COR-L47 (cell line): ENCODE measurements around the gene NDUFAF2.
A peak's percentile ranks its signal among the peaks of the same experiment; 100 is the strongest.
"Not testable (repeated sequence)": the region's sequence is repeated elsewhere in the genome, so short reads cannot be mapped to it uniquely, and the experiment has no call there.

Experiments
- DNase-seq: peaks from one replicate; lab custom pipeline; 2025; lab: John Stamatoyannopoulos, UW

Gene NDUFAF2, protein sequence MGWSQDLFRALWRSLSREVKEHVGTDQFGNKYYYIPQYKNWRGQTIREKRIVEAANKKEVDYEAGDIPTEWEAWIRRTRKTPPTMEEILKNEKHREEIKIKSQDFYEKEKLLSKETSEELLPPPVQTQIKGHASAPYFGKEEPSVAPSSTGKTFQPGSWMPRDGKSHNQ

DNA sequence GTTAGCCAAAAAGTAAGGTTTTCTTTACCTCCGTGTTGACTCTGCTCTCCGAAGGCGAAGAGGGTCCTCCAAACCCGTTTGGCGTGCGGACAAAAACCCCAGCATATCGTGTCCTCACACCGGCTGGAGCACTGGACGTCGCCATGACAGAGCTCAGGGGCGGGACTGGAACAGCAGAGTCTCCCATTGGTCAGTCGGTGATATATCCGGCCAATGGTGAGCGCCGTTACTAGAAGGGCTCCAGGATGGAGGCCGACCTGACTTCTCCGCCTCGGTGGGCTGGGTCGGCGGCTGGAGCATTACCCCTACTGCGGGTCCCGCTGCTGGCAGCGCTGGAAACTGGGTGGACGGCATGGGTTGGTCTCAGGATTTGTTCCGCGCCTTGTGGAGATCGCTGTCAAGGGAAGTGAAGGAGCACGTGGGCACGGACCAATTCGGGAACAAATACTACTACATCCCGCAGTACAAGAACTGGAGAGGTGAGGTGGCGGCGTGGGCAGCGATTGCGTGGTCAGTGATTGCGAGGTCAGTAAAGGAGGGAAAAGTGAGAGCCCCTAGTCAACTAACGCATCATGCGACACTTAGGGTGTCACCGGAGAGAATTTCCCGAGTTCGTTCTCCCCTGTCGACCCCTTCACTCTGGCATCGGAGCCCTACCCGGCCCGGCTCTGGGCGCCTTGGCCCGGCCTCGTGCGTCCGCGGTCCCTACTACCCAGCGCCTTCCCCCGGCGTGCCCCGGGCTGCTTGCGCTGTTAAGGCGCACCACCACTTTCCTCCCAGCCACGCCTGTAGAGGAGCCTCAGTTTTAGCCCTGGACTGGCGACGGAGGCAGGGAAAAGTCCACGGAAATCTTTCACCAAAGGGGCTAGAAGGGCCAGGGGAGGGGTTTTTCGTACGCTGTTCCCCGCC, at the start of gene NDUFAF2, which contains the start of gene ERCC8:
NDUFAF2 (plus strand) TSS at position 302 of the 909 bp plus-strand sequence; CDS start at position 353, 51 bp downstream.
ERCC8 (minus strand) TSS at position 167 of the 909 bp plus-strand sequence; CDS start at position 105, 62 bp downstream.
- peak; percentile 87 for DNase-seq

DNA sequence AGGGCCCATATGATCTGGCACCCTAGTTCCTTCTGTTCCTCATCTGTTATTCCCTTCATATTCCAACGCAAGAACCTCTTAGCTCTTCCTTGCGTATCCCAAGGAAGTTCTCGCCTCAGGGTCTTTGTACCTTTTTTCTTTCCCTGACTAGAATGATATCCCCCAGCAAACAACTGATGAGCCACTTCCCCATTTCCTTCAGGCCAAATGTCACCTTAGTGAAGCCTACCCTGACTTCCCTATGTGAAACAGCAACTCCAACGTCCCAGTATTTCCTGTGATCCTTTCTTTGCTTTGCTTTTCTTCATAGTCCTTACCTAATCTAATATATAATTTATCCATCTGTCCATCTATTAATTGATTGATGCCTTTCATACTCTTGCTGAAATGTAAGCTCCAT, 48.0 kb upstream of the NDUFAF2 start:
- no peak for DNase-seq

DNA sequence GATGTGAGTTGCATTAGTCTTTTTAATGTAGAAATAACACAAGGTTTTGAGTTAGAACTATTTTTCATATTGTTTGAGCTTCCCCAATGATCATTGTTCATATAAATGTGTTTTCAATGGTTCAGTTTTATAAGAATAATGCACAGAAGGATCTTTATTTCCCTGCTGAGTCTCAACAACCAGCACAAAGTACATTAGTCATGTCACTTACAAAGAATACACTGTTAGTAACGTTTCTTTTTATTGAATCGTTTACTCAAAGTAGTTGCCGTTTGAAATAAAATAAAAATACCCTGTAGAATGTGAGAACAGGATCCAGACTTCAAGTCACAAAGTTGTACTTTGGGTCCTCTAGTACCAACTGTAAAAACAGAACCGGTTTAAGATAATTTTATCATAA, 41.6 kb upstream of the NDUFAF2 start:
- no peak for DNase-seq

- DNase-seq: no peak
Observed at GRCh38 chr5:60916646-60917045, 28.4 kb upstream of the NDUFAF2 start.

DNA sequence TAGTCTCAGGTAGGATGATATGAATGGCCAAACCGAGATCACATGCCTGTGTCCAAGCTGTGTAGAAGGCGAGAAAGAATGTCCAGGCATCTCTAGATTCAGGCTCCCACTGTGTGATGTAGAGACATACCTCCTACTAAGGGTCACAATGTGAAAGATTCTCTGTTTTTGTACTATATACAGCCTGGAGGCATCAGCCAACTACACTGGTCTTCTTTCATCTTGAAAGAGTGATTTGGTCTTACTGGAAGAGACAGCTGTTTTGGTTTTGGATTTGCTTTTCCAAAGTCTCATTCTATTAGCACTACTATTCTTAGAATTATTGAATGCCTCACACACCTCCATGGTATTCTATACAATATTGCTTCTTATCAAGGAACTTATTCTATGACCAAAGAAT, 26.5 kb upstream of the NDUFAF2 start:
- DNase-seq: no peak

- DNase-seq: no peak
Observed at GRCh38 chr5:60927450-60927849, 17.6 kb upstream of the NDUFAF2 start.

DNA sequence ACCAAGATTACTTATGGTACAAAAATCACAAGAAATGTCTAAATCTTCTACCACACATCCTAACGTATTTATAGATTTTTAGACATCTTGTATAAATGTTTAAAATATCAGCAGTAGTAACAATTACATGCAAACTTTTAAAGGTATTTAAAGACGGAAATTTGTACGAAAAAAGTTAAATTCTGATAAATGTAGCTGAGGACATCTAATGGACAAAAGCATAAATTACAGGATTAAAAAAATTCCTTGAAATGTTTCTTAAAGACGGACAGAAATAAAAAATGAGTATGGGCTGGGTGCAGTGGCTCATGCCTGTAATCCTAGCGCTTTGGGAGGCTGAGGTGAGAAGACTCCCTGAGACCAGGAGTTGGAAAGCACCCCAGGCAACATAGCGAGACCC, 16.0 kb upstream of the NDUFAF2 start:
- no peak for DNase-seq

- no peak for DNase-seq
Observed at GRCh38 chr5:60943624-60944023, 1.4 kb upstream of the NDUFAF2 start.

- no peak for DNase-seq
Observed at GRCh38 chr5:60945813-60946187, 795 bp downstream of the NDUFAF2 start.

GRCh38 chr5:60948738-60949137, 3.7 kb downstream of the NDUFAF2 start:
- DNase-seq: no peak

GRCh38 chr5:60955239-60955638, 10.2 kb downstream of the NDUFAF2 start:
- DNase-seq: no peak

- no peak for DNase-seq
Observed at GRCh38 chr5:60958088-60958487, 13.1 kb downstream of the NDUFAF2 start.

DNA sequence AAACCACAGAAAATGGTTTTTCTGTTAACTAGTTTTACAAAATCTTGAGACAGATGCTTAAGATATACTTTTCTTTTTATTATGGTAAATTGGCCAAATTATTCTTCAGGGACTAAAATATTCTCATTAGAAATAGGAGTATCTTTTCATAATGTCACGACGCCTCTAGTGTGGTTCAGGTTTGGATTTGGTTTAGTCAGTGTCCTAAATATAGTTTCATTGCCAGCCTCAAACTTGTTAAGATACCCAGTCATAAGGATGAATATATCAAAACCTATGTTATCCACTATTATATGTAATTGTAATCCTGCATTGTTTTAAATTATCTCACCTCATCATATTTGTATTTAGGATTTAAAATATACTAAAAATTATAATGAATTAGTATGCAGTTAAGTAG, 13.7 kb downstream of the NDUFAF2 start:
- no peak for DNase-seq

DNA sequence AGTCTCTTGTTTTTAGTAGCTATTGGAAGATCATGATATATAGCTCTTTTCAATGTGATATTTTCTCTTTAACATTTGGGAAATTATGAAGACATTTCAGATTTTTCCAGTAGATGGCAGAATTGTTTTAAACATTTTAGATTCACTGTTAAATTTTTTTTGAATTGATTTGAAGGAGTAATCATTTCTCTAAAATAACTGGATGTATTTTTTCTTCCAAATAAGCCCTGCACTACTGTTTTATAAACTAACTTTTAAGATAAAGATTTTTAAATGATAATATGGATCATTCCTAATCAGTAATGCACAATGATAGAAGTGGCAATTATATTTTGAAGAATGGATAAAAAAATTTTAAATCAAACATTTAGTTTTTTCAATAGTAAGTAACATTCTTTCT, 14.2 kb downstream of the NDUFAF2 start:
- DNase-seq: peak; percentile 10

- DNase-seq: no peak
Observed at GRCh38 chr5:60960591-60960990, 15.6 kb downstream of the NDUFAF2 start.

- no peak for DNase-seq
Observed at GRCh38 chr5:60961685-60962084, 16.7 kb downstream of the NDUFAF2 start.

GRCh38 chr5:60972231-60972630, 27.2 kb downstream of the NDUFAF2 start:
- DNase-seq: no peak

- DNase-seq: no peak
Observed at GRCh38 chr5:60977956-60978737, 33.1 kb downstream of the NDUFAF2 start.

GRCh38 chr5:60978968-60979367, 34.0 kb downstream of the NDUFAF2 start:
- no peak for DNase-seq

- DNase-seq: no peak
Observed at GRCh38 chr5:60980511-60980910, 35.5 kb downstream of the NDUFAF2 start.

GRCh38 chr5:60982127-60982526, 37.1 kb downstream of the NDUFAF2 start:
- not testable (repeated sequence) for DNase-seq

DNA sequence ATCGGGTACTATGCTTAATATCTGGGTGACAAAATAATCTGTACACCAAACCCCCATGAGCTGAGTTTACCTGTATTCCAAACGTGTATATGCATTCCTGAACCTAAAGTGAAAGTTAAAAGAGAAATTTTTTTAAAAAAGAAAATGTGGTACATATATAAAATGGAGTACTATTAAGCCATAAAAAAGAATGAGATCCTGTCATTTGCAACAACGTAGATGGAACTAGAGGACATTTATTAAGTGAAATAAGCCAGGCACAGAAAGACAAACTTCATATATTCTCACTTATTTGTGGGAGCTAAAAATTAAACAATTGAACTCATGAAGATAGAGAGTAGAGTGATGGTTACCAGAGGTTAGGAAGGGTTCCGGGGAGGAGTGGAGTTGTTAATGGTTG, 44.8 kb downstream of the NDUFAF2 start:
- no peak for DNase-seq

DNA sequence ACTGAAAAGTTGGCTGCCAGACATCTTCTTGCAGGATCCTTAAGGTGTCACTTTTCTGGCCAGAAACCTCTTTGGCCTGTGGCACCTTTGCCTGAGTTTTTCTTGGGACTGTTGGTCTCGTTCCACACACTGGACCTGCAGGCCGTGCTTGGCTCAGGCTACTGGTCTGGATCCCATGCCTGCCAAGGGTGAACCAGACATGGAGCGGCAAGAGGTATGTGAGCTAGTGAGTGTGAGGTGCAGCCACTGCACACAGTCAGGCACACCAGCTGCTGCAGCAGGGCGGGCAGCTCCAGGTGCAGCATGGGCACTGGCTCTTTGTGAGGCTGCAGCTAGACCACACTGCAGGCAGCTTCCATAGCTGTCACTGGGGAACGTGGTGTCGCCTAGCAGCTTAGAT, 47.9 kb downstream of the NDUFAF2 start:
- no peak for DNase-seq
